HG03045 (cell line): ENCODE results near the gene AOPEP.

ENCODE experiments used
- ATAC-seq: cut with Tn5 transposase; IDR thresholded peaks from one replicate; pipeline ENCODE4 v1.9.1; 2021; ENCODE audit warnings: mild to moderate bottlenecking, moderate library complexity; ENCODE audit not compliant: unreplicated experiment

Gene AOPEP

GRCh38 chr9:94758031-94758430, 31.5 kb downstream of the AOPEP start:
- ATAC-seq = no peak

- ATAC-seq = no peak
Observed at GRCh38 chr9:94758880-94759279, 32.4 kb downstream of the AOPEP start.

GRCh38 chr9:94760010-94760409, 33.5 kb downstream of the AOPEP start:
- no peak for ATAC-seq

- ATAC-seq = no peak
Observed at GRCh38 chr9:94760660-94761059, 34.2 kb downstream of the AOPEP start.

- ATAC-seq = no peak
Observed at GRCh38 chr9:94761481-94761880, 35.0 kb downstream of the AOPEP start.

GRCh38 chr9:94767331-94768072, 41.0 kb downstream of the AOPEP start:
- no peak for ATAC-seq

GRCh38 chr9:94768766-94769165, 42.3 kb downstream of the AOPEP start:
- no peak for ATAC-seq

- no peak for ATAC-seq
Observed at GRCh38 chr9:94770334-94770733, 43.8 kb downstream of the AOPEP start.

- ATAC-seq = no peak
Observed at GRCh38 chr9:94771096-94771495, 44.6 kb downstream of the AOPEP start.

GRCh38 chr9:94772144-94772543, 45.6 kb downstream of the AOPEP start:
- no peak for ATAC-seq

GRCh38 chr9:94772639-94773303, 46.3 kb downstream of the AOPEP start:
- ATAC-seq = no peak

GRCh38 chr9:94773655-94774054, 47.2 kb downstream of the AOPEP start:
- no peak for ATAC-seq

GRCh38 chr9:94778013-94778412, 51.5 kb downstream of the AOPEP start:
- no peak for ATAC-seq

- ATAC-seq = no peak
Observed at GRCh38 chr9:94779031-94779430, 52.5 kb downstream of the AOPEP start.

GRCh38 chr9:94779693-94780290, 53.3 kb downstream of the AOPEP start:
- no peak for ATAC-seq

GRCh38 chr9:94780516-94780950, 54.0 kb downstream of the AOPEP start:
- no peak for ATAC-seq

- no peak for ATAC-seq
Observed at GRCh38 chr9:94782355-94783101, 56.0 kb downstream of the AOPEP start.

- no peak for ATAC-seq
Observed at GRCh38 chr9:94783102-94783682, 56.7 kb downstream of the AOPEP start.

- no peak for ATAC-seq
Observed at GRCh38 chr9:94783928-94784327, 57.4 kb downstream of the AOPEP start.

- ATAC-seq = no peak
Observed at GRCh38 chr9:94785215-94786169, 59.0 kb downstream of the AOPEP start.
